Neutrophil (primary cell): ENCODE results near the gene CDX2.

Experiments used
- H3K27ac ChIP-seq: fragments of 200-600 bp; sonication (generic); 2 replicates; pipeline ENCODE4 v1.5.1; 2016; ENCODE audit warnings: mild to moderate bottlenecking, moderate library complexity
- H3K27me3 ChIP-seq: fragments of 200-600 bp; sonication (generic); 2 replicates; pipeline ENCODE4 v1.6.0; 2016; ENCODE audit warnings: mild to moderate bottlenecking
- H3K36me3 ChIP-seq: fragments of 200-600 bp; sonication (generic); 2 replicates; pipeline ENCODE4 v1.5.1; 2017
- H3K4me1 ChIP-seq, 2 experiments: fragments of 200-600 bp in 1 of 2; sonication (generic) in 1 of 2; 1 replicate in 1 of 2; 2 replicates in 1 of 2; pipeline versions ENCODE4 v1.5.1 to v1.6.1; 2013 to 2016; ENCODE audit warnings: low read depth in 1 of 2, low read length in 1 of 2, mild to moderate bottlenecking in 1 of 2, moderate library complexity in 1 of 2; ENCODE audit not compliant: control insufficient read depth in 1 of 2, insufficient read depth in 1 of 2
- H3K4me3 ChIP-seq, 2 experiments: fragments of 200-600 bp in 1 of 2; sonication (generic) in 1 of 2; 1 replicate in 1 of 2; 2 replicates in 1 of 2; pipeline ENCODE4 v1.5.1; 2013 to 2016; ENCODE audit warnings: low read depth in 1 of 2, low read length in 1 of 2, mild to moderate bottlenecking in 1 of 2, moderate library complexity in 1 of 2
- H3K9me3 ChIP-seq: fragments of 200-600 bp; sonication (generic); 2 replicates; pipeline ENCODE4 v1.5.1; 2016
- TF ChIP-seq, protein P1 (sequence below): fragments of 200-600 bp; sonication (generic); IDR thresholded peaks from 2 replicates; pipeline ENCODE4 v1.5.1; 2016; ENCODE audit warnings: antibody characterized with exemption

CDX2 gene

DNA sequence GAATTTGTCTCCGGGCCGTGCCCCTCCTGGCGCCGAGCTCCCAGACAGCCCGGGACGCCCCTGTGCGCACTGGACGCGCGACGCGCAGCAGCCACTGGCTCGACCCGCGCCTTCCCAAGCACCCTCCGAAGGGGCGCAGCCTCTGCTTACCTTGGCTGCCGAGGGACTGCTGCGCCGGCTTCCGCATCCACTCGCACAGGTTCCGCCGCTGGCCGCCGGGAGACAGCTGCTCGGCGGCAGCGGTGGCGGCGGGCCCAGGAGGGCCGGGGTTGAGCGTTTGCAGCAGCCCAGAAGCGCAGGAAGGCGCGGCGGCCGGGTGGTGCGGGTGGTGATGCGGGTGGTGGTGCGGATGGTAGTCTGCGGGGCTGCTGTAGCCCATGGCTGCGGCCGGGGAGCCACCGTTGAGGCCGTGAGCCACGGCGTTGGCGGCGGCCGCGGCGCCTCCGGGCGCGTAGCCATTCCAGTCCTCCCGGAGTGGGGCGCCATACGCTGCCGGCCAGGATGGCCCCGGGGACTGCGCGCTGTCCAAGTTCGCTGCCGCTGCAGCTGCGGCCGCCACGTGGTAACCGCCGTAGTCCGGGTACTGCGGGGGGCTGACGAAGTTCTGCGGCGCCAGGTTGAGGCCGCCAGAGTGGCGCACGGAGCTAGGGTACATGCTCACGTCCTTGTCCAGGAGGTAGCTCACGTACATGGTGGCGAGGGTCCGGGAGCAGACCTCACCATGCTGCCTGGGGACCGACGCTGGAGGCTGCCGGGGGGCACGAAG, 616 bp downstream of the CDX2 start:
- H3K9me3 ChIP-seq: no peaks in the 10 kb centered on the region
- TF ChIP-seq, protein P1, sequence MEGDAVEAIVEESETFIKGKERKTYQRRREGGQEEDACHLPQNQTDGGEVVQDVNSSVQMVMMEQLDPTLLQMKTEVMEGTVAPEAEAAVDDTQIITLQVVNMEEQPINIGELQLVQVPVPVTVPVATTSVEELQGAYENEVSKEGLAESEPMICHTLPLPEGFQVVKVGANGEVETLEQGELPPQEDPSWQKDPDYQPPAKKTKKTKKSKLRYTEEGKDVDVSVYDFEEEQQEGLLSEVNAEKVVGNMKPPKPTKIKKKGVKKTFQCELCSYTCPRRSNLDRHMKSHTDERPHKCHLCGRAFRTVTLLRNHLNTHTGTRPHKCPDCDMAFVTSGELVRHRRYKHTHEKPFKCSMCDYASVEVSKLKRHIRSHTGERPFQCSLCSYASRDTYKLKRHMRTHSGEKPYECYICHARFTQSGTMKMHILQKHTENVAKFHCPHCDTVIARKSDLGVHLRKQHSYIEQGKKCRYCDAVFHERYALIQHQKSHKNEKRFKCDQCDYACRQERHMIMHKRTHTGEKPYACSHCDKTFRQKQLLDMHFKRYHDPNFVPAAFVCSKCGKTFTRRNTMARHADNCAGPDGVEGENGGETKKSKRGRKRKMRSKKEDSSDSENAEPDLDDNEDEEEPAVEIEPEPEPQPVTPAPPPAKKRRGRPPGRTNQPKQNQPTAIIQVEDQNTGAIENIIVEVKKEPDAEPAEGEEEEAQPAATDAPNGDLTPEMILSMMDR: no peak
- H3K36me3 ChIP-seq: no peaks in the 10 kb centered on the region
- no peak overlapping the region for H3K4me3 ChIP-seq
- H3K4me1 ChIP-seq: peaks cover 2 to 4% of the 10 kb centered on the region in 2 experiments
- no peak overlapping the region for H3K27ac ChIP-seq
- H3K27me3 ChIP-seq: peaks cover 100% of the 10 kb centered on the region

GRCh38 chr13:27967736-27968315, 1.3 kb downstream of the CDX2 start:
- peaks cover 100% of the 10 kb centered on the region for H3K27me3 ChIP-seq
- TF ChIP-seq, protein P1: no peak
- no peaks in the 10 kb centered on the region for H3K36me3 ChIP-seq
- H3K27ac ChIP-seq: no peak overlapping the region
- H3K4me1 ChIP-seq: peaks cover 2 to 4% of the 10 kb centered on the region in 2 experiments
- no peak overlapping the region for H3K4me3 ChIP-seq
- no peaks in the 10 kb centered on the region for H3K9me3 ChIP-seq

DNA sequence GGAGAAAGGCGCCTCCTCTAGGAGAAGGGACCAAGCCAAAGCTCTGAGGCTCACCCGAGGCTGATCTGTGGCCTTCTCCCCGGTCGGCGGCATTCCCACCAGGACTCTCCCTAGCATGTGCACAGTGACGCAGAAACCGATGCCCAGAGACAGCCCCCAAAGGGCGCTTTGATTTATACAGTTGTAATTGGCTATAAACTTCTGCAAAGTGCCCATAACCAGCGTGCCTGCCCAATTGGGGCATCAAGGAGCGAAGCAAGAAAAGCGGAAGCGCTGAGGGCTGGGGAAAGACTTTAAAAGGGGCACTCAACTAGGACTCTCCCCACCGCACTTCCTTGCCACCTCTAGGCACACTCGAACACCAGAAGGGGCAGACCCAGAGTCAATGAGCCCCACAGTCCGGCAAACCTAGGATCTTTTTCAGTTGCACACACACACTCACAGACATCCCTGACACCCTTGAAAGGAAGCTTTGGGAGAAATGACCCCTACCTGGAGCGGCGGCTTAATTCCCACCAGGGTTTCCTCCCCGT, 1.8 kb downstream of the CDX2 start:
- H3K27me3 ChIP-seq: peaks cover 100% of the 10 kb centered on the region
- H3K36me3 ChIP-seq: no peaks in the 10 kb centered on the region
- H3K9me3 ChIP-seq: no peaks in the 10 kb centered on the region
- H3K27ac ChIP-seq: no peak overlapping the region
- TF ChIP-seq, protein P1: no peak
- H3K4me1 ChIP-seq: peaks cover 2 to 4% of the 10 kb centered on the region in 2 experiments
- H3K4me3 ChIP-seq: no peak overlapping the region

- H3K27ac ChIP-seq: no peak overlapping the region
- peaks cover 2 to 4% of the 10 kb centered on the region in 2 experiments for H3K4me1 ChIP-seq
- TF ChIP-seq, protein P1: no peak
- no peaks in the 10 kb centered on the region for H3K9me3 ChIP-seq
- no peaks in the 10 kb centered on the region for H3K36me3 ChIP-seq
- no peak overlapping the region for H3K4me3 ChIP-seq
- peaks cover 100% of the 10 kb centered on the region for H3K27me3 ChIP-seq
These were observed 2.4 kb downstream of the CDX2 start for GRCh38 chr13:27966641-27967202.

DNA sequence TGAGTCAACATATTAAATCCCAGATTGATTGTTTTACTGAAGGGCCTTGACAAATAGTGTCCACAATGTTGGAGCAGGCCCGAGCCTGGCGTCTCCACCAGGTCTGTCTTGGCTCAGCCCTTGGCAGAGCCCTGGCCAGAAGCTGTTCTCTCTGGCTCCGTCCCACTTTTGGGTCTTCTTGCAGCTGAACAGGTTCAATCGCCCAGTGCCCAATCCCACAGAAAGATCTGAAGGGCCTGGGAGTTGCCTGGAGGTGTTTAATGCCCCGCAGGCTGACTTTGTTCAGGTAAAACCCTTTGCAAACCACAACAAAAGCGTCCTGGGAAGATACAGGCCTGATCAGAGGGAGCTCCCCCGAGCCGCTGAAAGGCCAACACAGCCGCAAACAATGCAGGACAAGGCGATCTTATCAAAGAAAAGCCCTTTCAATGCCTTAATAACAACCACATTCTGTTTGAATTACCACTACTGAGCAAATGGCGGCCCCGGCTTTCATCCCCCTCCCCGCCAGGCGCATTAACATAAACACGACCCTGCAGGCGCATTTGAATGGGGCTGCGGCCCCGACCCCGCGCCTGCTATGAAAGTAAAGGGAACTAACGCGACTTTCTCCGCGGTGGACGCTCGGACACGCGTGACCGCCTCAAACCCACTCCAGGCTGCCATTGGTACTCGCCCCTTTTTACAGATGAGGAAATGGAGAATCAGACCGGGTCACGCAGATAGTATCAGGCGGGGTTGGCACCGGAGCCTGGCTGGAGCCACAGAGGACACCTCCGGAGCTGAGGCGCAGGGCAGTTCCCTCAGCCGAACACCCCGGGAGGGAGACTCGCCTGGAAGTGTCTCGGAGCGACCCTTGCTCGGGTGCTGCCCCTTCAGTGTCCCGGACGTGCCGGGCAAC, 3.1 kb downstream of the CDX2 start:
- H3K36me3 ChIP-seq: no peaks in the 10 kb centered on the region
- H3K27me3 ChIP-seq: peaks cover 100% of the 10 kb centered on the region
- no peak overlapping the region for H3K4me3 ChIP-seq
- H3K9me3 ChIP-seq: no peaks in the 10 kb centered on the region
- H3K4me1 ChIP-seq: peaks cover 2 to 6% of the 10 kb centered on the region in 2 experiments
- TF ChIP-seq, protein P1: no peak
- H3K27ac ChIP-seq: no peak overlapping the region
